B cell (primary cell): ENCODE results near the gene KLHL30. TPM values are rescaled to one million over a fixed set of nuclear protein-coding genes. Genes with fewer than 3 reads are reported as not detected.
A peak's percentile ranks its signal among the peaks of the same experiment; 100 is the strongest.

Source experiments
- ATAC-seq: fragments of 200-7000 bp; cut with Tn5 transposase; one replicate; pipeline ENCODE4 v1.10.0; 2021; ENCODE audit warnings: low read depth, mild to moderate bottlenecking, moderate number of reproducible peaks, moderate library complexity
- CTCF ChIA-PET: fragments of 350-600 bp; sonication (Branson Sonifier 250); formaldehyde crosslinking; loops from one replicate; lab custom pipeline; 2021; ENCODE audit warnings: antibody characterized with exemption, inconsistent platforms; lab: Charles Lee
- POLR2A ChIA-PET: fragments of 350-600 bp; sonication (Branson Sonifier 250); formaldehyde crosslinking; loops from one replicate; lab custom pipeline; 2021; ENCODE audit warnings: antibody characterized with exemption; lab: Charles Lee
- DNase-seq: peaks from one replicate; pipeline ENCODE4 v3.0.0; 2013
- H2AFZ ChIP-seq: 2 replicates; pipeline ENCODE4 v1.6.1; 2012; ENCODE audit warnings: mild to moderate bottlenecking, low read depth, low read length; ENCODE audit not compliant: insufficient read depth, poor library complexity, severe bottlenecking
- H3K27ac ChIP-seq, 2 donors: 1 replicate in 1 of 2; 2 replicates in 1 of 2; pipeline ENCODE4 v1.5.1; 2012 to 2013; ENCODE audit warnings: low read length in 2 of 2, mild to moderate bottlenecking in 2 of 2, moderate library complexity in 1 of 2
- H3K27me3 ChIP-seq, 4 experiments: fragments of 200-600 bp in 1 of 4; sonication (generic) in 1 of 4; replicated peaks in 1 of 4; 1 replicate in 2 of 4; 2 replicates in 2 of 4; pipeline versions ENCODE4 v1.6.1 to v1.7.0; 2013 to 2016; ENCODE audit warnings: low read length in 3 of 4, mild to moderate bottlenecking in 2 of 4, mixed read lengths in 1 of 4, moderate library complexity in 1 of 4; ENCODE audit not compliant: insufficient read depth in 4 of 4, control insufficient read depth in 3 of 4; ENCODE audit errors: control extremely low read depth in 1 of 4
- H3K36me3 ChIP-seq, 2 experiments: replicated peaks in 1 of 2; 1 replicate in 1 of 2; 2 replicates in 1 of 2; pipeline versions ENCODE4 v1.6.1 to v1.7.1; 2013; ENCODE audit warnings: low read length in 1 of 2; ENCODE audit not compliant: insufficient read depth in 2 of 2, control insufficient read depth in 1 of 2; ENCODE audit errors: control extremely low read depth in 1 of 2, extremely low read depth in 1 of 2
- H3K4me1 ChIP-seq, 2 donors: fragments of 200-600 bp in 1 of 2; sonication (generic) in 1 of 2; 1 replicate in 1 of 2; 2 replicates in 1 of 2; pipeline versions ENCODE4 v1.5.1 to v1.6.1; 2013 to 2017; ENCODE audit warnings: low read length in 2 of 2; ENCODE audit not compliant: control insufficient read depth in 2 of 2, insufficient read depth in 2 of 2
- H3K4me2 ChIP-seq: replicated peaks from 2 replicates; pipeline ENCODE3; 2012; ENCODE audit warnings: mild to moderate bottlenecking, low read depth, low read length; ENCODE audit not compliant: poor library complexity, severe bottlenecking
- H3K4me3 ChIP-seq, 5 experiments: fragments of 200-600 bp in 1 of 5; sonication (generic) in 1 of 5; 1 replicate in 3 of 5; 2 replicates in 2 of 5; pipeline versions ENCODE4 v1.5.1 to v1.7.0; 2011 to 2016; ENCODE audit warnings: low read length in 4 of 5, mild to moderate bottlenecking in 4 of 5, low read depth in 2 of 5, control low read depth in 1 of 5, moderate library complexity in 1 of 5; ENCODE audit not compliant: insufficient read depth in 1 of 5; ENCODE audit errors: control extremely low read depth in 1 of 5, extremely low read depth in 1 of 5
- H3K79me2 ChIP-seq: fragments of 200-600 bp; sonication (generic); one replicate; pipeline ENCODE4 v1.6.0; 2016; ENCODE audit warnings: low read length; ENCODE audit not compliant: control insufficient read depth, insufficient read depth
- H3K9ac ChIP-seq: fragments of 200-600 bp; sonication (generic); 2 replicates; pipeline ENCODE4 v1.6.1; 2017; ENCODE audit warnings: mild to moderate bottlenecking, low read length, moderate library complexity
- H3K9me3 ChIP-seq, 3 donors: one replicate each; pipeline versions ENCODE4 v1.6.1 to v1.7.1; 2013; ENCODE audit warnings: low read length in 2 of 3; ENCODE audit not compliant: control insufficient read depth in 2 of 3, insufficient read depth in 1 of 3; ENCODE audit errors: control extremely low read depth in 1 of 3
- H4K20me1 ChIP-seq: 2 replicates; pipeline ENCODE4 v1.6.0; 2012; ENCODE audit warnings: mild to moderate bottlenecking, low read length; ENCODE audit not compliant: insufficient read depth, control insufficient read depth, poor library complexity, severe bottlenecking
- H3K27ac Mint-ChIP-seq: one replicate; pipeline ENCODE4 v1.8.0; 2021; ENCODE audit warnings: mixed read lengths
- H3K27me3 Mint-ChIP-seq: one replicate; pipeline ENCODE4 v1.8.0; 2021; ENCODE audit warnings: mixed read lengths
- H3K4me1 Mint-ChIP-seq: one replicate; pipeline ENCODE4 v1.8.0; 2021; ENCODE audit warnings: mixed read lengths
- H3K4me3 Mint-ChIP-seq: one replicate; pipeline ENCODE4 v1.8.0; 2021; ENCODE audit warnings: mixed read lengths
- H3K9me3 Mint-ChIP-seq: one replicate; pipeline ENCODE4 v1.8.0; 2022; ENCODE audit warnings: mixed read lengths; ENCODE audit not compliant: insufficient read depth
- EZH2 ChIP-seq: IDR thresholded peaks from 2 replicates; pipeline ENCODE4 v1.6.1; 2012; ENCODE audit warnings: borderline replicate concordance, low read depth, mild to moderate bottlenecking, moderate library complexity, low read length; ENCODE audit not compliant: insufficient read depth, poor library complexity, severe bottlenecking
- WGBS: methylation state at CpG from one replicate; pipeline ENCODE4 v1.1.5; 2013; ENCODE audit warnings: missing lambda C conversion rate; ENCODE audit not compliant: insufficient coverage; 5-methylcytosine and 5-hydroxymethylcytosine counted together
- intact Hi-C: fragments of 100-400 bp; cut with micrococcal nuclease; formaldehyde crosslinking; loops from one replicate; pipeline ENCODE4 v1.10.0; 2022
- polyA plus RNA-seq: library from polyadenylated mRNA; depleted of rRNA; stranded (reverse); fragments of >200 nt; gene quantifications from 2 replicates; pipeline ENCODE4 v1.2.3, GENCODE V29; 2012
- total RNA-seq, 2 donors: library from RNA; stranded (reverse); fragments of 120-200 nt in 1 of 2; gene quantifications; 1 replicate in 1 of 2; 2 replicates in 1 of 2; pipeline versions ENCODE4 v1.2.3 to v1.2.4, GENCODE V29; 2013 to 2022
- TF ChIP-seq, protein P1 (sequence below): fragments of 200-600 bp; IDR thresholded peaks from one replicate; pipeline ENCODE4 v1.8.0; 2022; ENCODE audit warnings: antibody characterized with exemption, mild to moderate bottlenecking

The KLHL30 gene
- total and polyA plus RNA-seq, 2 donors (not counting 1 experiment from before 2014, with no cell fraction given) = not detected

DNA sequence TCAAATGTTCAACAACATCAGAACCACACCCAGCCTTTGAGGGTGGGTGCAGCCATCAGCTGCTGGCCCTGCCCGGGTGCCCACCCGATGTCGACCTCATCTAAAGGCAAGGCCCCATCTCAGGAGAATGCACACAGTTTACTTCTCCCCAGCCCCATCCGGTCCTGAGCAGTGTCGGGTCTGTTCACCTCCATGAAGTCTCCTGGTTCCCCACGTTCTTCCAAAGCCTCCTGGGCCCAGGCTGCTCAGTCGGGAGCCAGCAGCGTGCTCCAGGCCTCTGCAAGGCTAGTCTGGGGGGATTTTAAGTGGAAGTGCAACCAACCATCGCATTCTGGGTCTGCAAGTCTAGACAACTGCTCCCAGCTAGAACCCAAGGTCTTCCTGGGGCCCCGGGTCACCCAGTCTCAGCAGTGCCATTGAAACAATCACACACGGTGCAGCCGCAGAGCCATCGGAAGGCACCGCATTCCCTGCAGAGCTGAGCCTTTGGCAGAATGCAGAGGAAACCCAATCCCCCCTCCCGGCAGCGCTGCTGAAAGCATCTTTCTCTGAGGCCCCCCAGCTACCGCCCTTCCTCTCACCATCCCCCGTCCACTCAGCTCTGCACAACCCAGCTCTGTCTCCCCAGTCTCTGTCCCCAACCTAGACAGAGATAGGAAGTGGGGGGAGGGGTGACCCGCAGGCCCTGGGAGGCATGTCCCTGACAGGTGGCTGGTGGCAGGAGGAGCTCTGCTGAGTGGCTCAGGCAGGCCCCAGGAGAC, 29.9 kb upstream of the KLHL30 start:
- Histone ChIP-seq H3K27me3 (no peaks in the 10 kb centered on the region), H3K4me2 (peak overlapping the region; percentile 81), H4K20me1 (no peaks in the 10 kb centered on the region), H2AFZ (peak overlapping the region; percentile 75), H3K4me1 (peaks cover 35 to 45% of the 10 kb centered on the region in 2 donors), H3K9me3 (peaks cover 2 to 9% (median 3%) of the 10 kb centered on the region in 3 donors), H3K4me3 (peak overlapping the region in 3 of 5 experiments; percentile 9 to 62 (median 26)), H3K27ac (peak overlapping the region; percentile 44 to 58), H3K9ac (peak overlapping the region; percentile 42), H3K79me2 (no peaks in the 10 kb centered on the region), H3K36me3 (no peaks in the 10 kb centered on the region)
- intact Hi-C loops = loop anchor here (2.0 kb wide), 1 partner anchor 140 kb away; no protein-coding TSS in a partner anchor
- H3K9me3 Mint-ChIP-seq = peaks cover 6% of the 10 kb centered on the region
- ATAC-seq (peak; percentile 54), DNase-seq (peak; percentile 69)
- ChIA-PET CTCF (interaction anchor here (0.6 to 1.5 kb wide), 6 partner anchors 9 to 155 kb away, joined by 3 to 5 read pairs (median 4); partner anchors contain the start of gene ESPNL), POLR2A (interaction anchor here (0.6 to 1.4 kb wide), 4 partner anchors 9 to 225 kb away, joined by 3 to 4 read pairs (median 4); partner anchors contain the start of gene ESPNL)
- peak overlapping the region; percentile 75 for H3K27ac Mint-ChIP-seq
- H3K4me3 Mint-ChIP-seq = peak overlapping the region; percentile 94
- no peaks in the 10 kb centered on the region for H3K27me3 Mint-ChIP-seq
- TF ChIP-seq EZH2 = no peak
- TF ChIP-seq, protein P1, sequence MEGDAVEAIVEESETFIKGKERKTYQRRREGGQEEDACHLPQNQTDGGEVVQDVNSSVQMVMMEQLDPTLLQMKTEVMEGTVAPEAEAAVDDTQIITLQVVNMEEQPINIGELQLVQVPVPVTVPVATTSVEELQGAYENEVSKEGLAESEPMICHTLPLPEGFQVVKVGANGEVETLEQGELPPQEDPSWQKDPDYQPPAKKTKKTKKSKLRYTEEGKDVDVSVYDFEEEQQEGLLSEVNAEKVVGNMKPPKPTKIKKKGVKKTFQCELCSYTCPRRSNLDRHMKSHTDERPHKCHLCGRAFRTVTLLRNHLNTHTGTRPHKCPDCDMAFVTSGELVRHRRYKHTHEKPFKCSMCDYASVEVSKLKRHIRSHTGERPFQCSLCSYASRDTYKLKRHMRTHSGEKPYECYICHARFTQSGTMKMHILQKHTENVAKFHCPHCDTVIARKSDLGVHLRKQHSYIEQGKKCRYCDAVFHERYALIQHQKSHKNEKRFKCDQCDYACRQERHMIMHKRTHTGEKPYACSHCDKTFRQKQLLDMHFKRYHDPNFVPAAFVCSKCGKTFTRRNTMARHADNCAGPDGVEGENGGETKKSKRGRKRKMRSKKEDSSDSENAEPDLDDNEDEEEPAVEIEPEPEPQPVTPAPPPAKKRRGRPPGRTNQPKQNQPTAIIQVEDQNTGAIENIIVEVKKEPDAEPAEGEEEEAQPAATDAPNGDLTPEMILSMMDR = no peak
- WGBS = 30% methylated on average over 14 of the region's 19 CpGs
- H3K4me1 Mint-ChIP-seq = peaks cover 29% of the 10 kb centered on the region

DNA sequence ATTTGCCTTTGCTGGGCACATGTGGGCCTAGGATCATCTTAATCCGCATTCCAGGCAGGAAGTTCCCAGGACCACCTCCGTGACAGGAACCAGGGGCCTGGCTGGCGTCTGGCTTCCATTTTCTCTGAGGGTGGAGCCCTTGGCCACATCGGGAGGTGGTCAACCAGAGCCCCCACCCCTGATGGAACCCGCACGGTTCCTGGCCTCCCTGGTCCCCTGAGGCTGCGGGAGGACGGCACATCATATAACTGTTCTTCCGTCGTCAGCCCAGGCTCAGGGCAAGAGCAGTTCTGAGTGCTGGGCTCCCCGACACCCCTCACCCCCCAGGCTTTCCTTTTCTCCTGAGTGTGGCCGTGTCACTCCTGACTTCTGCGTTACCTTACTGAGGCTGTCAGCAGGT, 24.9 kb upstream of the KLHL30 start:
- 88% methylated on average over 13 of the region's 13 CpGs for WGBS

More for the DNA sequence above, 24.9 kb upstream of the KLHL30 start:
- no peak overlapping the region for H3K9ac ChIP-seq
- POLR2A ChIA-PET = no interaction called here
- Mint-ChIP-seq H3K4me3 (no peak overlapping the region), H3K27ac (no peak overlapping the region), H3K27me3 (peaks cover 6% of the 10 kb centered on the region), H3K9me3 (peaks cover 6% of the 10 kb centered on the region), H3K4me1 (peaks cover 9% of the 10 kb centered on the region)
- intact Hi-C loops = no loop called here
- ATAC-seq (no peak), DNase-seq (no peak)
- TF ChIP-seq, protein P1 = no peak
- TF ChIP-seq EZH2 = no peak
- H3K9me3 ChIP-seq = peaks cover 2 to 6% (median 3%) of the 10 kb centered on the region in 3 donors
- H3K4me3 ChIP-seq = no peak overlapping the region
- H3K36me3 ChIP-seq = no peaks in the 10 kb centered on the region
- H4K20me1 ChIP-seq = no peaks in the 10 kb centered on the region
- peaks cover 0 to 8% (median 0%) of the 10 kb centered on the region in 4 experiments for H3K27me3 ChIP-seq
- no peak overlapping the region for H3K27ac ChIP-seq
- peaks cover 11 to 12% of the 10 kb centered on the region in 2 donors for H3K4me1 ChIP-seq
- no peak overlapping the region for H3K4me2 ChIP-seq
- no peaks in the 10 kb centered on the region for H3K79me2 ChIP-seq
- CTCF ChIA-PET = no interaction called here
- no peak overlapping the region for H2AFZ ChIP-seq
